Measurements from ENCODE around the gene ANKRD13B. TPM values are rescaled to one million over a fixed set of nuclear protein-coding genes. Genes with fewer than 3 reads are reported as not detected.
A peak's percentile ranks its signal among the peaks of the same experiment; 100 is the strongest.

The ANKRD13B gene
- total RNA-seq, 1 donor from 2014 or later, result 16.7 TPM

DNA sequence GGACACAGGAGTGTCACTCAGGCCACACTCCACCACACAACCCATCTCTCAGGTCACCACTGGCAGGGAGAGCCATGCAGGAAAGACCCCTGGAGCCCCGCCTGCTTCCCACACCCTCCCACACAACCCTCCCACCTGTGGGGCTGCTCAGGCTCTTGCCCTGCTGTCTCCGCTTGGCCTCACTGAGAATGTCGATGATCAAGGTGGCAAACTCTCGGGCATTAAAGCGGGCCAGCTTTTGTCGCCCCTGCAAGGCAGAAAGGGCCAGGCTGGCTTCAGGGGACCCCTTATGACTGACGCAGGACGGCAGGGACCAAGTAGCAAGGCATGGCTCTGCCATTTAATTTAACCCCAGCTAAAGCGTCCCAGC, 15.9 kb upstream of the ANKRD13B start:
- Histone ChIP-seq H3K4me1 (peaks cover 10 to 14% of the 10 kb centered on the region in 2 donors), H3K27ac (peak overlapping the region; percentile 25 to 49)

DNA sequence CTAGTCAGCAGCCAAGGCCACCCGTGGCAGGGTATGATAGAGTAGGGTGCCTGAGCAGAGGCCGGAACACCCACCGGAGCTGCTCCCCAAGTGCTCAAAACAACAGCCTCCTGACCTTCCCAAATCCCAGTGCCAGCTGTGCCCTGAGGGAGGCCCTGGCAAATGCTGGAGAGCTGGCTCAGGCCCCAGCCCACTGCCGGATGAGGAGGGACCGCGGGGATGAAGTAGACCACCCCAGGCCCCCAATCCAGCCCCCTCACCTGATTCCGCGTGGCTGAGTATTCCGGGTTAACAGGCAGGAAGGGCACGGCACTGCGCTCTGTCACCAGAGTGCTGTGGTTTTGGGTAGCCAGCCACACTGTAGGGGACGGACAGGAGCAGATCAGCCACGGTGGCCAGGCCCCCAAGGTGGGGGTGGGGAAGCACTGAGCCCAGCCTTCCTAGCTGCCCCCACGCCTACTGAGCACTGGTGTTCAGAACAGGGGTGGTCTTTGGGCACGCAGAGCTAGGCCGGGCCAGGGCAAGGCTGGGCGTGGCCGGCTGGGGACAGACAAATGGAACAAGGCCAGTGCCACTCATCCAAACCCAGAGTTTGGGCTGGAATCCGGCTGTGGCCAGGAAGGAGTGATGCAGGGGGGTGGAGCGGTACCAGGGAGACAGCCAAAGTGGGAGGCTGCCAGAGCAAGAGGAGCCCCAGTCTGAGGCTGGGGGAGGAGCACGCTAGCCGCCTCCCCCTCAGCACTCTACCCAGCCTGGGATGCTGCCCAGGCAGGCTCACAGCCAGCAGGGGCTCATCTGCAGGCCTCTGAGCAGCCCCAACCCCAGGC, 15.3 kb upstream of the ANKRD13B start:
- intact Hi-C loops (cut with DNase I), result no loop called here
- TF ChIP-seq, protein P1, sequence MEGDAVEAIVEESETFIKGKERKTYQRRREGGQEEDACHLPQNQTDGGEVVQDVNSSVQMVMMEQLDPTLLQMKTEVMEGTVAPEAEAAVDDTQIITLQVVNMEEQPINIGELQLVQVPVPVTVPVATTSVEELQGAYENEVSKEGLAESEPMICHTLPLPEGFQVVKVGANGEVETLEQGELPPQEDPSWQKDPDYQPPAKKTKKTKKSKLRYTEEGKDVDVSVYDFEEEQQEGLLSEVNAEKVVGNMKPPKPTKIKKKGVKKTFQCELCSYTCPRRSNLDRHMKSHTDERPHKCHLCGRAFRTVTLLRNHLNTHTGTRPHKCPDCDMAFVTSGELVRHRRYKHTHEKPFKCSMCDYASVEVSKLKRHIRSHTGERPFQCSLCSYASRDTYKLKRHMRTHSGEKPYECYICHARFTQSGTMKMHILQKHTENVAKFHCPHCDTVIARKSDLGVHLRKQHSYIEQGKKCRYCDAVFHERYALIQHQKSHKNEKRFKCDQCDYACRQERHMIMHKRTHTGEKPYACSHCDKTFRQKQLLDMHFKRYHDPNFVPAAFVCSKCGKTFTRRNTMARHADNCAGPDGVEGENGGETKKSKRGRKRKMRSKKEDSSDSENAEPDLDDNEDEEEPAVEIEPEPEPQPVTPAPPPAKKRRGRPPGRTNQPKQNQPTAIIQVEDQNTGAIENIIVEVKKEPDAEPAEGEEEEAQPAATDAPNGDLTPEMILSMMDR (IDR thresholded peaks at IDR 0.05), result no peak
- no peak overlapping the region for H3K4me3 ChIP-seq
- no peaks in the 10 kb centered on the region for H3K9me3 ChIP-seq
- peak in 1 of 2 donors; percentile 72 for DNase-seq (ENCODE audit: low spot score in 2 of 2)
- H3K4me1 ChIP-seq, result peaks cover 4 to 8% of the 10 kb centered on the region in 2 donors
- peak overlapping the region; percentile 25 to 49 for H3K27ac ChIP-seq
- no peaks in the 10 kb centered on the region for H3K27me3 ChIP-seq
- H3K36me3 ChIP-seq, result peaks cover 47 to 71% of the 10 kb centered on the region in 2 donors

More for the DNA sequence above, 15.9 kb upstream of the ANKRD13B start:
- no peak overlapping the region for H3K4me3 ChIP-seq
- H3K27me3 ChIP-seq, result no peaks in the 10 kb centered on the region
- intact Hi-C loops (cut with DNase I), result no loop called here
- peak in 1 of 2 donors; percentile 54 for DNase-seq (ENCODE audit: low spot score in 2 of 2)
- H3K36me3 ChIP-seq, result peaks cover 47 to 65% of the 10 kb centered on the region in 2 donors
- no peaks in the 10 kb centered on the region for H3K9me3 ChIP-seq
- TF ChIP-seq, protein P1 (IDR thresholded peaks at IDR 0.05), result no peak

DNA sequence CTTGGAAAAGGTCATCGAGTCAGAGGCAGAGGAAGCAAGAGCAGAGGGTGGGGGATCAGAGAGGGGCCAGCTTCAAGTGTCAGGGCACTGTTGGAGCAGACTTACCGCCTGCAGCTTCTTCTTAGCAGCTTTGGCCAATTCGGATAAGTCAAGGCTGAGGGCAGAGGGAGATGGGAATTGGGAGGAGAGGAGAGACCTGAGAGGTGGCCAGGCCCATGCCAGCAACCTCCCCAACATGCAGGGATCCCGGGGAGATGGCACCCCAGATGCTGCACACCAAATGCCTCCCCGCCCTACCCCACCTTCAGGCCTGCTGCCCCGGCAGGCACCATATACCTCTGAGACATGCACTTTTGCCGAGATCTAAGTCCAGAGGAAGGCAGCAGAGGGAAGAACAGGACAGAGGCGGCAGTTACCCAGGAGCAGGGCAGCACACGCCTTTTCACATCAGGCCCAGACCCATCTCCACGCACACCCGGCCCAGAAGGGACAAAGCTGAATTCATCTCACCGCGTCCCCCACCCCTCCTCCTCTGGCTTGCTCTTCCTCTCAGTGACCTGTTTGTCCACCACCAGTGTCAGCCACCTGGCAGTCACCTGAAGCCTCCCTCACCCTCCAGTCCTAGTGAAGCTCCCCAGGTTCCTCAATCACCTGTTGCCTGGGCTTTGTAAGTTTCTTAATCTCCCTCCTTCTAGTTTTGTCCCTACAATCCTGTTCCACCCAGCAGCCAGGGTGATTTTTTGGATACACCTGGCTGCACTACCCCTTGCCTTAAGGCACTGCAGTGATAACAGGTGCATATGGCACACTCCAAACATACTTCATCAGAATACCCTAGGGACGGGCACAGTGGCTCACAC, 14.1 kb upstream of the ANKRD13B start:
- Histone ChIP-seq H3K9me3 (no peaks in the 10 kb centered on the region), H3K27ac (peak overlapping the region in 1 of 2 donors; percentile 49), H3K4me1 (peaks cover 4 to 7% of the 10 kb centered on the region in 2 donors), H3K36me3 (peaks cover 45 to 71% of the 10 kb centered on the region in 2 donors), H3K4me3 (no peak overlapping the region), H3K27me3 (no peaks in the 10 kb centered on the region)
- intact Hi-C loops (cut with DNase I), result no loop called here
- TF ChIP-seq, protein P1 (IDR thresholded peaks at IDR 0.05), result no peak
- no peak for DNase-seq (ENCODE audit: low spot score in 2 of 2)

DNA sequence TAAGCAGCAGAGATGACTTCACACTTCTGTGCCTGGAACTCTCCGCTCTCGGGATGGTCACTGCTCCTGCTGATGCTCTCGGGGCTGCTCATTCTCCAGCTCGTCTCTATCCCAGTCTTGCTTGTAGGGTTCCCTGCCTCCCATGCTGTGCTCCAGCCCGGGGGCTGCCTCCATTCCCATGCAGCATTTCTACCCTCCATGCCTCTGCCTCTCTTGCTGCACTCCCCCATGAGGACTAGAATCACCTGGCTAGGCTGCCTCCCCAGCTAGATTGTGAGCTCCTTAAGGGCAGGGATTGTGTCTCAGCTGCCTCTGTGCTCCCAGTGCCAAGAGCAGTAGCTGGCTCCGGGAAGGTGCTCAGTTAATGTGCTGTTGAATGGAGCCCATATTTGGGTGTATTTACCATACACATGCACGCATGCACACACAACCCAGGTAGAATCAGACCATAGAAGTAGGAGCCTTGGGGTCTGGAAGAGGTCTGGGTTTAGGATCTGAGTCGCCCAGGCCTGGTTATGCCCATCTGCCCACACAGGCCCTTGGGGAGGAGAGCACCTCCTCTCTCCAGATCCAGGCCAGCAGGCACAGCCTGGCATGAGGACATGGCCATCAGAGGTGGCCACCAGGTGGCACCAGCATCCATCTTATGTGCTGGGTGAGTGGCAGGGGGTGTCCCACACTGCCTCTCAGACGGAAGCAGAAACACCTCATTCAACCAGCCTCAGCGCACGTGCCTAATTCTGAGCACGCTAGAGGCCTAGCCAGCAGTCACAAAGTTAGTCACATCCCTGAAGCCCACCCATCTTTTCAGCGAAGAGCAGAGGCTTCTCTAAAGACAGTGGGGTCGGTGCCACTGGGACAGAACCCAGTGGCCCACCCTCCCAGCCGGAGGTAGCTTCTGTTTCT, 12.8 kb upstream of the ANKRD13B start:
- H3K9me3 ChIP-seq, result no peaks in the 10 kb centered on the region
- intact Hi-C loops (cut with DNase I), result loop anchor here (1.0 kb wide), 4 partner anchors 11 to 199 kb away; no protein-coding TSS in a partner anchor
- H3K27ac ChIP-seq, result no peak overlapping the region
- peaks cover 4 to 7% of the 10 kb centered on the region in 2 donors for H3K4me1 ChIP-seq
- peak in 1 of 2 donors; percentile 91 for DNase-seq (ENCODE audit: low spot score in 2 of 2)
- TF ChIP-seq, protein P1 (IDR thresholded peaks at IDR 0.05), result peak; percentile 88 to 93 (median 88)
- H3K27me3 ChIP-seq, result no peaks in the 10 kb centered on the region
- peaks cover 38 to 58% of the 10 kb centered on the region in 2 donors for H3K36me3 ChIP-seq
- no peak overlapping the region for H3K4me3 ChIP-seq
